Stimulated activated CD4-positive, alpha-beta T cell treated with anti-CD3 and anti-CD28 coated beads, TNF-alpha, amount 100 ng/mL, for 24 hours (primary cell): ENCODE data around the gene PRICKLE2.

ENCODE experiments used
- DNase-seq, 3 experiments: peaks; one replicate each; pipeline ENCODE4 v3.0.0-alpha.2; 2020; ENCODE audit warnings: low read depth in 3 of 3

Gene PRICKLE2

GRCh38 chr3:64190517-64191515 lies 34.5 kb downstream of the PRICKLE2 start:
- DNase-seq = no peak

GRCh38 chr3:64188810-64189560 lies 36.3 kb downstream of the PRICKLE2 start:
- no peak for DNase-seq

- DNase-seq = no peak
Measured at GRCh38 chr3:64187065-64187959, 38.0 kb downstream of the PRICKLE2 start.

GRCh38 chr3:64186667-64187064 lies 38.6 kb downstream of the PRICKLE2 start:
- no peak for DNase-seq

- DNase-seq = no peak
Measured at GRCh38 chr3:64185436-64185835, 39.8 kb downstream of the PRICKLE2 start.

GRCh38 chr3:64184621-64185020 lies 40.6 kb downstream of the PRICKLE2 start:
- no peak for DNase-seq

GRCh38 chr3:64179860-64180259 lies 45.4 kb downstream of the PRICKLE2 start:
- DNase-seq = no peak

GRCh38 chr3:64179249-64179648 lies 46.0 kb downstream of the PRICKLE2 start:
- DNase-seq = no peak

GRCh38 chr3:64178419-64178818 lies 46.8 kb downstream of the PRICKLE2 start:
- no peak for DNase-seq

GRCh38 chr3:64176461-64176996 lies 48.7 kb downstream of the PRICKLE2 start:
- no peak for DNase-seq

GRCh38 chr3:64174328-64174727 lies 50.9 kb downstream of the PRICKLE2 start:
- no peak for DNase-seq

GRCh38 chr3:64173563-64173962 lies 51.7 kb downstream of the PRICKLE2 start:
- no peak for DNase-seq

GRCh38 chr3:64170270-64170669 lies 55.0 kb downstream of the PRICKLE2 start:
- no peak for DNase-seq

- no peak for DNase-seq
Measured at GRCh38 chr3:64167868-64168267, 57.4 kb downstream of the PRICKLE2 start.

- DNase-seq = no peak
Measured at GRCh38 chr3:64167351-64167750, 57.9 kb downstream of the PRICKLE2 start.

- DNase-seq = no peak
Measured at GRCh38 chr3:64166584-64167162, 58.6 kb downstream of the PRICKLE2 start.

- DNase-seq = no peak
Measured at GRCh38 chr3:64164349-64164748, 60.9 kb downstream of the PRICKLE2 start.

GRCh38 chr3:64163755-64164148 lies 61.5 kb downstream of the PRICKLE2 start:
- DNase-seq = no peak

- DNase-seq = no peak
Measured at GRCh38 chr3:64163019-64163754, 62.1 kb downstream of the PRICKLE2 start.

- DNase-seq = no peak
Measured at GRCh38 chr3:64161481-64161952, 63.7 kb downstream of the PRICKLE2 start.
